H9 (cell line): Measurements from ENCODE around the gene CRP. TPM values are rescaled to one million over a fixed set of nuclear protein-coding genes. Genes with fewer than 3 reads are reported as not detected.

ENCODE experiments used
- DNase-seq: peaks from one replicate; pipeline ENCODE4 v3.0.0-alpha.2; 2017
- H2AFZ ChIP-seq: one replicate; pipeline ENCODE4 v1.6.1; 2013; ENCODE audit warnings: mild to moderate bottlenecking, low read length, control low read depth, moderate library complexity
- H2AK5ac ChIP-seq: 2 replicates; pipeline ENCODE4 v1.6.1; 2013; ENCODE audit warnings: low read length, control low read depth, mixed read lengths; ENCODE audit not compliant: insufficient read length
- H2BK120ac ChIP-seq: one replicate; pipeline ENCODE4 v1.6.1; 2013; ENCODE audit warnings: low read depth, mild to moderate bottlenecking, low read length, control low read depth, inconsistent platforms; ENCODE audit not compliant: poor library complexity, severe bottlenecking
- H2BK12ac ChIP-seq: 2 replicates; pipeline ENCODE4 v1.6.1; 2013; ENCODE audit warnings: low read length, control low read depth, mixed read lengths, low read depth; ENCODE audit not compliant: insufficient read length
- H2BK15ac ChIP-seq: 2 replicates; pipeline ENCODE4 v1.6.1; 2013; ENCODE audit warnings: low read depth, low read length, control low read depth
- H2BK20ac ChIP-seq: one replicate; pipeline ENCODE4 v1.6.1; 2013; ENCODE audit warnings: low read depth, mild to moderate bottlenecking, low read length, control low read depth, inconsistent platforms; ENCODE audit not compliant: poor library complexity, severe bottlenecking
- H2BK5ac ChIP-seq: 2 replicates; pipeline ENCODE4 v1.6.1; 2013; ENCODE audit warnings: low read length, control low read depth, mixed read lengths; ENCODE audit not compliant: insufficient read length
- H3K14ac ChIP-seq: 2 replicates; pipeline ENCODE4 v1.6.1; 2013; ENCODE audit warnings: low read length, control low read depth; ENCODE audit not compliant: insufficient read depth
- H3K18ac ChIP-seq: 2 replicates; pipeline ENCODE4 v1.6.1; 2013; ENCODE audit warnings: low read depth, mild to moderate bottlenecking, mixed read lengths, low read length, control low read depth; ENCODE audit not compliant: insufficient read length
- H3K23ac ChIP-seq: 2 replicates; pipeline ENCODE4 v1.6.1; 2013; ENCODE audit warnings: low read length, control low read depth, mixed read lengths, low read depth; ENCODE audit not compliant: insufficient read length
- H3K23me2 ChIP-seq: 2 replicates; pipeline ENCODE4 v1.6.1; 2013; ENCODE audit warnings: low read depth, mild to moderate bottlenecking, mixed read lengths, low read length, control low read depth; ENCODE audit not compliant: insufficient read length, poor library complexity, severe bottlenecking
- H3K27ac ChIP-seq: 2 replicates; pipeline ENCODE4 v1.5.1; 2013; ENCODE audit warnings: low read length, control low read depth, mixed read lengths, low read depth; ENCODE audit not compliant: insufficient read length
- H3K27me3 ChIP-seq: 2 replicates; pipeline ENCODE4 v1.6.1; 2013; ENCODE audit warnings: low read length, control low read depth, inconsistent platforms; ENCODE audit not compliant: insufficient read depth
- H3K4ac ChIP-seq: 2 replicates; pipeline ENCODE4 v1.6.1; 2013; ENCODE audit warnings: low read depth, mild to moderate bottlenecking, control low read depth, inconsistent platforms, low read length, moderate library complexity
- H3K4me1 ChIP-seq: 2 replicates; pipeline ENCODE4 v1.6.1; 2013; ENCODE audit warnings: low read length, control low read depth, inconsistent platforms; ENCODE audit not compliant: insufficient read depth
- H3K4me2 ChIP-seq: 2 replicates; pipeline ENCODE4 v1.6.1; 2013; ENCODE audit warnings: low read length, control low read depth, mixed read lengths; ENCODE audit not compliant: insufficient read length, insufficient read depth
- H3K56ac ChIP-seq: 2 replicates; pipeline ENCODE4 v1.6.1; 2013; ENCODE audit warnings: low read depth, mild to moderate bottlenecking, mixed read lengths, low read length, control low read depth; ENCODE audit not compliant: insufficient read length
- H3K79me1 ChIP-seq: 2 replicates; pipeline ENCODE4 v1.6.1; 2013; ENCODE audit warnings: low read depth, mild to moderate bottlenecking, moderate library complexity, low read length, control low read depth, inconsistent platforms; ENCODE audit not compliant: insufficient read depth, poor library complexity, severe bottlenecking
- H3K79me2 ChIP-seq: 2 replicates; pipeline ENCODE4 v1.6.1; 2013; ENCODE audit warnings: low read length, control low read depth, inconsistent platforms; ENCODE audit not compliant: insufficient read depth
- H3K9ac ChIP-seq: 2 replicates; pipeline ENCODE4 v1.6.1; 2013; ENCODE audit warnings: low read length, control low read depth, mixed read lengths; ENCODE audit not compliant: insufficient read length; ENCODE audit errors: extremely low read depth
- H3K9me3 ChIP-seq: one replicate; pipeline ENCODE4 v1.6.1; 2013; ENCODE audit warnings: low read depth, low read length, inconsistent platforms; ENCODE audit not compliant: control insufficient read depth
- H3T11ph ChIP-seq: one replicate; pipeline ENCODE4 v1.6.1; 2013; ENCODE audit warnings: mild to moderate bottlenecking, low read length, control low read depth, inconsistent platforms
- H4K20me1 ChIP-seq: one replicate; pipeline ENCODE4 v1.6.1; 2013; ENCODE audit not compliant: control insufficient read depth, insufficient read length, insufficient read depth
- H4K5ac ChIP-seq: 2 replicates; pipeline ENCODE4 v1.6.1; 2013; ENCODE audit warnings: low read depth, mild to moderate bottlenecking, mixed read lengths, low read length, control low read depth; ENCODE audit not compliant: insufficient read length
- H4K8ac ChIP-seq: replicated peaks from 2 replicates; pipeline ENCODE4 v1.6.1; 2013; ENCODE audit warnings: low read length, control low read depth, mixed read lengths, low read depth; ENCODE audit not compliant: insufficient read length
- H4K91ac ChIP-seq: 2 replicates; pipeline ENCODE4 v1.6.1; 2013; ENCODE audit warnings: low read depth, mild to moderate bottlenecking, moderate library complexity, mixed read lengths, low read length, control low read depth; ENCODE audit not compliant: insufficient read length
- H3K27ac Mint-ChIP-seq, 3 experiments: 2 replicates in 2 of 3; 3 replicates in 1 of 3; pipeline ENCODE4 v1.8.0; 2020 to 2021; ENCODE audit warnings: mixed read lengths in 3 of 3, mild to moderate bottlenecking in 1 of 3, moderate library complexity in 1 of 3
- H3K27me3 Mint-ChIP-seq: 2 replicates; pipeline ENCODE4 v1.8.0; 2021; ENCODE audit warnings: low read depth, mild to moderate bottlenecking, moderate library complexity, mixed read lengths
- H3K36me3 Mint-ChIP-seq, 3 experiments: 2 replicates in 2 of 3; 3 replicates in 1 of 3; pipeline ENCODE4 v1.8.0; 2020 to 2021; ENCODE audit warnings: low read depth in 3 of 3, mixed read lengths in 3 of 3; ENCODE audit not compliant: insufficient read depth in 1 of 3
- H3K4me1 Mint-ChIP-seq, 2 experiments: 2 replicates each; pipeline ENCODE4 v1.8.0; 2020; ENCODE audit warnings: mixed read lengths in 2 of 2
- H3K4me3 Mint-ChIP-seq, 2 experiments: 2 replicates in 1 of 2; 3 replicates in 1 of 2; pipeline ENCODE4 v1.8.0; 2020 to 2021; ENCODE audit warnings: mild to moderate bottlenecking in 2 of 2, mixed read lengths in 2 of 2, moderate library complexity in 1 of 2
- H3K9me3 Mint-ChIP-seq, 2 experiments: 2 replicates in 1 of 2; 3 replicates in 1 of 2; pipeline ENCODE4 v1.8.0; 2020; ENCODE audit warnings: mild to moderate bottlenecking in 2 of 2, mixed read lengths in 2 of 2, moderate library complexity in 1 of 2
- WGBS: extraction: QIAGEN DNeasy Blood & Tissue Kit; methylation state at CpG from one replicate; pipeline ENCODE4 v1.1.7; 2013; ENCODE audit warnings: missing lambda C conversion rate, low lambda C conversion rate, mixed read lengths; ENCODE audit not compliant: insufficient read length; ENCODE audit errors: extremely low coverage; 5-methylcytosine and 5-hydroxymethylcytosine counted together
- total RNA-seq: library from RNA; stranded (reverse); gene quantifications from 2 replicates; pipeline ENCODE4 v1.2.1, GENCODE V29; 2021
- TF ChIP-seq, protein P1 (sequence below): fragments of 200-600 bp; sonication (generic); conservative IDR thresholded peaks from 3 replicates; pipeline ENCODE4 v1.8.0; 2021; ENCODE audit warnings: antibody characterized with exemption, mild to moderate bottlenecking

The CRP gene
- total RNA-seq, 1 experiment from 2014 or later = not detected

DNA sequence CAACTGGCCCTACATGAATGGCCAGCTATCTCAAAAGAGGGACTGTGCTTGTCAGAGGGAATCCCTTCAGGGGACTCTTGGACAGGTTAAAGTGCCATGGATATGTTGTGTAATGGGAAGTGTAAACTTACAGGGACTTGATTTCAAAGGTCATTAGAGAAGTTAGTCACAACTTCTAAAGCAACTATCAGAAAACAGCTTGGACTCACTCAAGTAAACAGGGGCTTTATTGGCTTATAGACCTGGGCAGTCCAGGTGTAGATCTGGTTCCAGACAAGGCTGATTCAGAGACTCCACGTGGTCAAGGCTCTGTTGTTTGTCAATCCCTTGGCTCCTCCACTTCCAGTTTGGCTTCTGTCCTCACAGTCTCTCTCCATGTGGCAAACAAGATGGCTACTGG lies 2.3 kb downstream of the CRP start:
- H3K4me3 Mint-ChIP-seq = no peak overlapping the region
- no peak overlapping the region for H3T11ph ChIP-seq
- H3K27ac Mint-ChIP-seq = no peak overlapping the region
- DNase-seq = no peak
- H3K23me2 ChIP-seq = no peaks in the 10 kb centered on the region
- no peak overlapping the region for H3K14ac ChIP-seq
- H2AFZ ChIP-seq = no peak overlapping the region
- H4K91ac ChIP-seq = no peak overlapping the region
- H3K4me1 Mint-ChIP-seq = no peaks in the 10 kb centered on the region
- no peaks in the 10 kb centered on the region for H3K9me3 ChIP-seq
- H3K79me2 ChIP-seq = no peaks in the 10 kb centered on the region
- no peak overlapping the region for H3K23ac ChIP-seq
- H3K4me2 ChIP-seq = no peak overlapping the region
- no peak overlapping the region for H3K4ac ChIP-seq
- no peak overlapping the region for H4K5ac ChIP-seq
- no peaks in the 10 kb centered on the region; the same call in 1 of the 2 replicates for H3K27me3 Mint-ChIP-seq
- H2AK5ac ChIP-seq = no peak overlapping the region
- H2BK20ac ChIP-seq = no peak overlapping the region
- no peak overlapping the region for H3K27ac ChIP-seq
- H2BK120ac ChIP-seq = no peak overlapping the region
- H3K9ac ChIP-seq = no peak overlapping the region
- no peak overlapping the region for H2BK12ac ChIP-seq
- H4K8ac ChIP-seq = no peak overlapping the region
- no peak overlapping the region for H2BK5ac ChIP-seq
- no peaks in the 10 kb centered on the region for H4K20me1 ChIP-seq
- peaks cover 0 to 13% (median 0%) of the 10 kb centered on the region in 3 experiments; a peak in 3 of 7 replicates for H3K36me3 Mint-ChIP-seq
- peaks cover 12 to 31% of the 10 kb centered on the region in 2 experiments; a peak in 4 of 5 replicates for H3K9me3 Mint-ChIP-seq
- H3K79me1 ChIP-seq = no peaks in the 10 kb centered on the region
- no peaks in the 10 kb centered on the region for H3K27me3 ChIP-seq
- H3K4me1 ChIP-seq = no peaks in the 10 kb centered on the region
- TF ChIP-seq, protein P1, sequence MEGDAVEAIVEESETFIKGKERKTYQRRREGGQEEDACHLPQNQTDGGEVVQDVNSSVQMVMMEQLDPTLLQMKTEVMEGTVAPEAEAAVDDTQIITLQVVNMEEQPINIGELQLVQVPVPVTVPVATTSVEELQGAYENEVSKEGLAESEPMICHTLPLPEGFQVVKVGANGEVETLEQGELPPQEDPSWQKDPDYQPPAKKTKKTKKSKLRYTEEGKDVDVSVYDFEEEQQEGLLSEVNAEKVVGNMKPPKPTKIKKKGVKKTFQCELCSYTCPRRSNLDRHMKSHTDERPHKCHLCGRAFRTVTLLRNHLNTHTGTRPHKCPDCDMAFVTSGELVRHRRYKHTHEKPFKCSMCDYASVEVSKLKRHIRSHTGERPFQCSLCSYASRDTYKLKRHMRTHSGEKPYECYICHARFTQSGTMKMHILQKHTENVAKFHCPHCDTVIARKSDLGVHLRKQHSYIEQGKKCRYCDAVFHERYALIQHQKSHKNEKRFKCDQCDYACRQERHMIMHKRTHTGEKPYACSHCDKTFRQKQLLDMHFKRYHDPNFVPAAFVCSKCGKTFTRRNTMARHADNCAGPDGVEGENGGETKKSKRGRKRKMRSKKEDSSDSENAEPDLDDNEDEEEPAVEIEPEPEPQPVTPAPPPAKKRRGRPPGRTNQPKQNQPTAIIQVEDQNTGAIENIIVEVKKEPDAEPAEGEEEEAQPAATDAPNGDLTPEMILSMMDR = no peak
- H3K18ac ChIP-seq = no peak overlapping the region
- WGBS = no CpG with 5 or more reads among the region's 1 CpG
- no peak overlapping the region for H2BK15ac ChIP-seq
- no peak overlapping the region for H3K56ac ChIP-seq
